ENCODE data around the gene ZNF503.

ZNF503 gene

GRCh38 chr10:75430000-75430763 is 28.6 kb upstream of the ZNF503 start:
- Histone ChIP-seq H3K9ac (ENCODE audit: low read length) (no peak overlapping the region), H3K9me3 (ENCODE audit: low read length) (no peaks in the 10 kb centered on the region), H3K27me3 (ENCODE audit: control insufficient read depth in 1 of 2, insufficient read depth in 2 of 2, low read length in 2 of 2) (no peaks in the 10 kb centered on the region), H3K27ac (ENCODE audit: low read depth, low read length) (no peak overlapping the region), H3K4me1 (ENCODE audit: insufficient read depth, low read length) (peaks cover 30% of the 10 kb centered on the region), H3K36me3 (ENCODE audit: insufficient read depth, low read length) (no peaks in the 10 kb centered on the region), H3K4me3 (ENCODE audit: low read depth in 1 of 2, low read length in 2 of 2) (no peak overlapping the region)

GRCh38 chr10:75429159-75429827 is 27.7 kb upstream of the ZNF503 start:
- no peak overlapping the region for H3K27ac ChIP-seq (ENCODE audit: low read depth, low read length)
- H3K4me1 ChIP-seq (ENCODE audit: insufficient read depth, low read length), result peaks cover 30% of the 10 kb centered on the region
- H3K9ac ChIP-seq (ENCODE audit: low read length), result no peak overlapping the region
- H3K27me3 ChIP-seq (ENCODE audit: control insufficient read depth in 1 of 2, insufficient read depth in 2 of 2, low read length in 2 of 2), result no peaks in the 10 kb centered on the region
- no peak overlapping the region for H3K4me3 ChIP-seq (ENCODE audit: low read depth in 1 of 2, low read length in 2 of 2)
- no peaks in the 10 kb centered on the region for H3K9me3 ChIP-seq (ENCODE audit: low read length)
- H3K36me3 ChIP-seq (ENCODE audit: insufficient read depth, low read length), result no peaks in the 10 kb centered on the region

GRCh38 chr10:75428434-75429158 is 27.0 kb upstream of the ZNF503 start:
- Histone ChIP-seq H3K9me3 (ENCODE audit: low read length) (no peaks in the 10 kb centered on the region), H3K4me1 (ENCODE audit: insufficient read depth, low read length) (peaks cover 30% of the 10 kb centered on the region), H3K27ac (ENCODE audit: low read depth, low read length) (no peak overlapping the region), H3K36me3 (ENCODE audit: insufficient read depth, low read length) (no peaks in the 10 kb centered on the region), H3K4me3 (ENCODE audit: low read depth in 1 of 2, low read length in 2 of 2) (no peak overlapping the region), H3K27me3 (ENCODE audit: control insufficient read depth in 1 of 2, insufficient read depth in 2 of 2, low read length in 2 of 2) (no peaks in the 10 kb centered on the region), H3K9ac (ENCODE audit: low read length) (no peak overlapping the region)

- no peak overlapping the region for H3K9ac ChIP-seq (ENCODE audit: low read length)
- no peaks in the 10 kb centered on the region for H3K36me3 ChIP-seq (ENCODE audit: insufficient read depth, low read length)
- no peaks in the 10 kb centered on the region for H3K9me3 ChIP-seq (ENCODE audit: low read length)
- no peak overlapping the region for H3K4me3 ChIP-seq (ENCODE audit: low read depth in 1 of 2, low read length in 2 of 2)
- peaks cover 30% of the 10 kb centered on the region for H3K4me1 ChIP-seq (ENCODE audit: insufficient read depth, low read length)
- H3K27ac ChIP-seq (ENCODE audit: low read depth, low read length), result no peak overlapping the region
- H3K27me3 ChIP-seq (ENCODE audit: control insufficient read depth in 1 of 2, insufficient read depth in 2 of 2, low read length in 2 of 2), result no peaks in the 10 kb centered on the region
Observed at GRCh38 chr10:75427951-75428350, 26.4 kb upstream of the ZNF503 start.

GRCh38 chr10:75426880-75427279 is 25.3 kb upstream of the ZNF503 start:
- no peak overlapping the region for H3K27ac ChIP-seq (ENCODE audit: low read depth, low read length)
- no peaks in the 10 kb centered on the region for H3K36me3 ChIP-seq (ENCODE audit: insufficient read depth, low read length)
- no peaks in the 10 kb centered on the region for H3K27me3 ChIP-seq (ENCODE audit: control insufficient read depth in 1 of 2, insufficient read depth in 2 of 2, low read length in 2 of 2)
- H3K9ac ChIP-seq (ENCODE audit: low read length), result no peak overlapping the region
- H3K4me1 ChIP-seq (ENCODE audit: insufficient read depth, low read length), result peaks cover 19% of the 10 kb centered on the region
- H3K4me3 ChIP-seq (ENCODE audit: low read depth in 1 of 2, low read length in 2 of 2), result no peak overlapping the region
- no peaks in the 10 kb centered on the region for H3K9me3 ChIP-seq (ENCODE audit: low read length)

GRCh38 chr10:75425291-75426079 is 23.9 kb upstream of the ZNF503 start:
- H3K9me3 ChIP-seq (ENCODE audit: low read length), result no peaks in the 10 kb centered on the region
- H3K27me3 ChIP-seq (ENCODE audit: control insufficient read depth in 1 of 2, insufficient read depth in 2 of 2, low read length in 2 of 2), result no peaks in the 10 kb centered on the region
- H3K4me3 ChIP-seq (ENCODE audit: low read depth in 1 of 2, low read length in 2 of 2), result no peak overlapping the region
- H3K36me3 ChIP-seq (ENCODE audit: insufficient read depth, low read length), result no peaks in the 10 kb centered on the region
- no peak overlapping the region for H3K27ac ChIP-seq (ENCODE audit: low read depth, low read length)
- no peak overlapping the region for H3K9ac ChIP-seq (ENCODE audit: low read length)
- peaks cover 18% of the 10 kb centered on the region for H3K4me1 ChIP-seq (ENCODE audit: insufficient read depth, low read length)

- Histone ChIP-seq H3K4me1 (ENCODE audit: insufficient read depth, low read length) (peaks cover 13% of the 10 kb centered on the region), H3K4me3 (ENCODE audit: low read depth in 1 of 2, low read length in 2 of 2) (no peak overlapping the region), H3K9ac (ENCODE audit: low read length) (no peak overlapping the region), H3K27ac (ENCODE audit: low read depth, low read length) (no peak overlapping the region), H3K36me3 (ENCODE audit: insufficient read depth, low read length) (no peaks in the 10 kb centered on the region), H3K9me3 (ENCODE audit: low read length) (no peaks in the 10 kb centered on the region), H3K27me3 (ENCODE audit: control insufficient read depth in 1 of 2, insufficient read depth in 2 of 2, low read length in 2 of 2) (no peaks in the 10 kb centered on the region)
Observed at GRCh38 chr10:75424571-75424970, 23.0 kb upstream of the ZNF503 start.

GRCh38 chr10:75422913-75423312 is 21.3 kb upstream of the ZNF503 start:
- H3K4me1 ChIP-seq (ENCODE audit: insufficient read depth, low read length), result peaks cover 3% of the 10 kb centered on the region
- H3K4me3 ChIP-seq (ENCODE audit: low read depth in 1 of 2, low read length in 2 of 2), result no peak overlapping the region
- no peak overlapping the region for H3K9ac ChIP-seq (ENCODE audit: low read length)
- H3K27me3 ChIP-seq (ENCODE audit: control insufficient read depth in 1 of 2, insufficient read depth in 2 of 2, low read length in 2 of 2), result no peaks in the 10 kb centered on the region
- no peaks in the 10 kb centered on the region for H3K36me3 ChIP-seq (ENCODE audit: insufficient read depth, low read length)
- no peak overlapping the region for H3K27ac ChIP-seq (ENCODE audit: low read depth, low read length)
- no peaks in the 10 kb centered on the region for H3K9me3 ChIP-seq (ENCODE audit: low read length)

- H3K9me3 ChIP-seq (ENCODE audit: low read length), result no peaks in the 10 kb centered on the region
- H3K27me3 ChIP-seq (ENCODE audit: control insufficient read depth in 1 of 2, insufficient read depth in 2 of 2, low read length in 2 of 2), result no peaks in the 10 kb centered on the region
- no peak overlapping the region for H3K9ac ChIP-seq (ENCODE audit: low read length)
- H3K4me1 ChIP-seq (ENCODE audit: insufficient read depth, low read length), result no peaks in the 10 kb centered on the region
- H3K4me3 ChIP-seq (ENCODE audit: low read depth in 1 of 2, low read length in 2 of 2), result no peak overlapping the region
- no peaks in the 10 kb centered on the region for H3K36me3 ChIP-seq (ENCODE audit: insufficient read depth, low read length)
- no peak overlapping the region for H3K27ac ChIP-seq (ENCODE audit: low read depth, low read length)
Observed at GRCh38 chr10:75418712-75419111, 17.1 kb upstream of the ZNF503 start.

GRCh38 chr10:75418293-75418692 is 16.7 kb upstream of the ZNF503 start:
- Histone ChIP-seq H3K4me3 (ENCODE audit: low read depth in 1 of 2, low read length in 2 of 2) (no peak overlapping the region), H3K9ac (ENCODE audit: low read length) (no peak overlapping the region), H3K27me3 (ENCODE audit: control insufficient read depth in 1 of 2, insufficient read depth in 2 of 2, low read length in 2 of 2) (no peaks in the 10 kb centered on the region), H3K36me3 (ENCODE audit: insufficient read depth, low read length) (no peaks in the 10 kb centered on the region), H3K27ac (ENCODE audit: low read depth, low read length) (no peak overlapping the region), H3K4me1 (ENCODE audit: insufficient read depth, low read length) (no peaks in the 10 kb centered on the region), H3K9me3 (ENCODE audit: low read length) (no peaks in the 10 kb centered on the region)

GRCh38 chr10:75417522-75417927 is 16.0 kb upstream of the ZNF503 start:
- no peak overlapping the region for H3K4me3 ChIP-seq (ENCODE audit: low read depth in 1 of 2, low read length in 2 of 2)
- no peaks in the 10 kb centered on the region for H3K9me3 ChIP-seq (ENCODE audit: low read length)
- no peaks in the 10 kb centered on the region for H3K27me3 ChIP-seq (ENCODE audit: control insufficient read depth in 1 of 2, insufficient read depth in 2 of 2, low read length in 2 of 2)

More at GRCh38 chr10:75417522-75417927, 16.0 kb upstream of the ZNF503 start:
- Histone ChIP-seq H3K27ac (ENCODE audit: low read depth, low read length) (no peak overlapping the region), H3K36me3 (ENCODE audit: insufficient read depth, low read length) (no peaks in the 10 kb centered on the region), H3K9ac (ENCODE audit: low read length) (no peak overlapping the region), H3K4me1 (ENCODE audit: insufficient read depth, low read length) (no peaks in the 10 kb centered on the region)

Measured in muscle layer of colon (tissue), 2 donors.